GM21515 (cell line): ENCODE measurements around the gene SULT1C2.
"Not testable (repeated sequence)": the region's sequence is repeated elsewhere in the genome, so short reads cannot be mapped to it uniquely, and the experiment has no call there.

ENCODE experiments used
- ATAC-seq: cut with Tn5 transposase; IDR thresholded peaks from one replicate; pipeline ENCODE4 v1.9.1; 2021; ENCODE audit not compliant: unreplicated experiment

Gene SULT1C2

GRCh38 chr2:108348816-108349570 is 60.3 kb downstream of the SULT1C2 start:
- no peak for ATAC-seq

GRCh38 chr2:108349571-108349928 is 60.9 kb downstream of the SULT1C2 start:
- no peak for ATAC-seq

- ATAC-seq: no peak
Measured at GRCh38 chr2:108351889-108352288, 63.2 kb downstream of the SULT1C2 start.

- no peak for ATAC-seq
Measured at GRCh38 chr2:108354136-108354535, 65.4 kb downstream of the SULT1C2 start.

- ATAC-seq: no peak
Measured at GRCh38 chr2:108355906-108356734, 67.4 kb downstream of the SULT1C2 start.

- ATAC-seq: not testable (repeated sequence)
Measured at GRCh38 chr2:108359336-108359735, 70.6 kb downstream of the SULT1C2 start.
